Thyroid gland (tissue), 4 donors: ENCODE results near the gene DST. TPM values are rescaled to one million over a fixed set of nuclear protein-coding genes. Genes with fewer than 3 reads are reported as not detected.

Source experiments
- DNase-seq, 2 donors: peaks; one replicate each; pipeline ENCODE4 v3.0.0-alpha.2; 2019
- H3K27ac ChIP-seq, 3 donors: fragments of 200-600 bp; sonication (generic); 1 replicate in 2 of 3; 2 replicates in 1 of 3; pipeline ENCODE4 v1.5.1; 2016 to 2019; ENCODE audit warnings: mild to moderate bottlenecking in 1 of 3, moderate library complexity in 1 of 3
- H3K27me3 ChIP-seq: fragments of 200-600 bp; sonication (generic); one replicate; pipeline ENCODE4 v1.5.1; 2019
- H3K36me3 ChIP-seq, 2 donors: fragments of 200-600 bp; sonication (generic); one replicate each; pipeline ENCODE4 v1.5.1; 2016 to 2019
- H3K4me1 ChIP-seq, 2 donors: fragments of 200-600 bp; sonication (generic); one replicate each; pipeline ENCODE4 v1.5.1; 2017 to 2019
- H3K4me3 ChIP-seq, 3 donors: fragments of 200-600 bp; sonication (generic); replicated peaks in 1 of 3; 1 replicate in 2 of 3; 2 replicates in 1 of 3; pipeline ENCODE4 v1.5.1; 2016; ENCODE audit warnings: mild to moderate bottlenecking in 1 of 3
- H3K9me3 ChIP-seq: fragments of 200-600 bp; sonication (generic); one replicate; pipeline ENCODE4 v1.5.1; 2017
- CTCF ChIP-seq, 6 experiments: fragments of 200-600 bp in 3 of 6; fragments of 450-650 bp in 3 of 6; sonication (generic) in 3 of 6; IDR thresholded peaks; one replicate each; pipeline ENCODE4 v1.5.1; 2016 to 2019; ENCODE audit warnings: antibody characterized with exemption in 6 of 6, mild to moderate bottlenecking in 2 of 6, inconsistent platforms in 1 of 6, moderate library complexity in 1 of 6
- POLR2A ChIP-seq, 2 donors: fragments of 450-650 bp; IDR thresholded peaks; one replicate each; pipeline ENCODE4 v1.6.1; 2017; ENCODE audit warnings: antibody characterized with exemption in 2 of 2, mild to moderate bottlenecking in 2 of 2, moderate library complexity in 1 of 2
- WGBS, 2 donors: methylation state at CpG; one replicate each; pipeline ENCODE4 v1.1.5; 2017; 5-methylcytosine and 5-hydroxymethylcytosine counted together
- intact Hi-C: fragments of 100-400 bp; cut with DNase I; formaldehyde crosslinking; loops from one replicate; pipeline ENCODE4 v1.15.1; 2023
- total RNA-seq, 4 donors: library from RNA; depleted of rRNA; stranded (reverse); fragments of >200 nt; gene quantifications; one replicate each; pipeline ENCODE4 v1.2.3, GENCODE V29; 2016

The DST gene
- total RNA-seq, 4 donors from 2014 or later = 99.8 to 169 (median 149) TPM

- Histone ChIP-seq H3K4me3 (no peak overlapping the region), H3K36me3 (no peaks in the 10 kb centered on the region), H3K9me3 (no peaks in the 10 kb centered on the region), H3K27ac (no peak overlapping the region), H3K4me1 (no peaks in the 10 kb centered on the region), H3K27me3 (no peaks in the 10 kb centered on the region)
- no peak for DNase-seq
- intact Hi-C loops = loop anchor here (5.0 kb wide), 1 partner anchor 237 kb away; no protein-coding TSS in a partner anchor
- TF ChIP-seq CTCF (IDR thresholded peaks at IDR 0.05) (no peak), POLR2A (IDR thresholded peaks at IDR 0.05) (no peak)
Observed at GRCh38 chr6:56594699-56595098, 48.0 kb downstream of the DST start.

DNA sequence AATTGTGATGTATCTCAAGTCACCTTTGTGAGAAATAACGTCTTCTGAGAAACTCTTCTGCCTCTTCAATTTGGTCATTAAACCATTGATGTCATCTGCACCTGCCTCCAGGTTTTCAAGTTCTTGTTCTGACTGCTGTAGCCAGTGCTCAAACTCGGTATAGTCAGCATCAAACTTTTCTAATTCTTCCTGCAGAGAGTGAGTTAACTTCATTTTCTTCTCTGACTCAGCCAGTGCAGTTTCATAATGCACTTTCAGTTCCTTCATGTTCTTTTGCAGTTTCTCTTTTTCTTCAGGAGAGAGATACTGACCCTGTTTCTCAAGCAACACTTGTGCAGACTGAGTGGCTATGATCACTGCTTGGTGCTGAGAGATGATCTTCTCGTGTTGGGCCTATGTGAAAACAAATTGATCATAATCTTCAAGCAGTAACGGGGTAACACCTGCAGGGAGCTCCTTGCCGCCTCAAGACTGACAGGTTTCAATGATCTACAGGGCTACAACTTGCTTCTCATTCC, 48.8 kb downstream of the DST start:
- no peak overlapping the region for H3K27ac ChIP-seq
- no peaks in the 10 kb centered on the region for H3K4me1 ChIP-seq
- TF ChIP-seq POLR2A (IDR thresholded peaks at IDR 0.05) (no peak), CTCF (IDR thresholded peaks at IDR 0.05) (no peak)
- H3K27me3 ChIP-seq = no peaks in the 10 kb centered on the region
- intact Hi-C loops = loop anchor here (5.0 kb wide), 1 partner anchor 237 kb away; no protein-coding TSS in a partner anchor
- H3K4me3 ChIP-seq = no peak overlapping the region
- no peaks in the 10 kb centered on the region for H3K9me3 ChIP-seq
- 75 to 88% methylated on average over 5 of the region's 5 CpGs for WGBS, 2 donors
- DNase-seq = no peak
- H3K36me3 ChIP-seq = no peaks in the 10 kb centered on the region

GRCh38 chr6:56582236-56582635, 60.5 kb downstream of the DST start:
- Histone ChIP-seq H3K4me1 (no peaks in the 10 kb centered on the region), H3K9me3 (no peaks in the 10 kb centered on the region), H3K27ac (no peak overlapping the region), H3K27me3 (no peaks in the 10 kb centered on the region), H3K36me3 (no peaks in the 10 kb centered on the region), H3K4me3 (no peak overlapping the region)
- WGBS, 2 donors = 85 to 92% methylated on average over 3 of the region's 3 CpGs
- TF ChIP-seq CTCF (IDR thresholded peaks at IDR 0.05) (no peak), POLR2A (IDR thresholded peaks at IDR 0.05) (no peak)
- no peak for DNase-seq
- intact Hi-C loops = no loop called here

- 63 to 69% methylated on average over 4 of the region's 4 CpGs for WGBS, 2 donors
- Histone ChIP-seq H3K4me1 (no peaks in the 10 kb centered on the region), H3K27me3 (no peaks in the 10 kb centered on the region), H3K27ac (no peak overlapping the region), H3K9me3 (no peaks in the 10 kb centered on the region), H3K36me3 (no peaks in the 10 kb centered on the region), H3K4me3 (no peak overlapping the region)
- no peak for DNase-seq
- no peak for TF ChIP-seq POLR2A (IDR thresholded peaks at IDR 0.05)
- no peak for TF ChIP-seq CTCF (IDR thresholded peaks at IDR 0.05)
- intact Hi-C loops = no loop called here
Observed at GRCh38 chr6:56581296-56581925, 61.3 kb downstream of the DST start.

DNA sequence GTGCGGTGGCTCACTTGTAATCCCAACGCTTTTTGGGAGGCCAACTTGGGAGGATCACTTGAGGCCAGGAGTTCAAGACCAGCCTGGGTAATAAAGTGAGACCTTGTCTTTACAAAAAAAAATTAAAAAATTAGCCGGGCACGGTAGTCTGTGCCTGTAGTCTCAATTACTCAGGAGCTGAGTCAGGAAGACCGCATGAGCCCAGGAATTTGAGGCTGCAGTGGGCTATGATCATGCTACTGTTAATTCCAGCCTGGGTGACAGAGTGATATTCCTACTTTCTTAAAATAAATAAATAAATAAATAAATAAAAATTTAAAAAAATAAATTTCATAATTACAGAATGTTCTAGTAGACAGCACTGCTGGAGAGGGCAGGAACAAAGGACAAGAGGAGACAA, 62.4 kb downstream of the DST start:
- no peaks in the 10 kb centered on the region for H3K4me1 ChIP-seq
- TF ChIP-seq CTCF (IDR thresholded peaks at IDR 0.05) = no peak
- no peak for TF ChIP-seq POLR2A (IDR thresholded peaks at IDR 0.05)
- no peak overlapping the region for H3K27ac ChIP-seq
- H3K36me3 ChIP-seq = no peaks in the 10 kb centered on the region
- H3K4me3 ChIP-seq = no peak overlapping the region
- H3K27me3 ChIP-seq = no peaks in the 10 kb centered on the region
- DNase-seq = no peak
- intact Hi-C loops = no loop called here
- no peaks in the 10 kb centered on the region for H3K9me3 ChIP-seq
- 96 to 98% methylated on average over 5 of the region's 5 CpGs for WGBS, 2 donors
